HepG2 (cell line): ENCODE results near the gene CCDC106. TPM values are rescaled to one million over a fixed set of nuclear protein-coding genes. Genes with fewer than 3 reads are reported as not detected.

ENCODE experiments used
- ATAC-seq: fragments of 200-7000 bp; cut with Tn5 transposase; 3 replicates; pipeline ENCODE4 v1.9.1; 2020; ENCODE audit warnings: mild to moderate bottlenecking, moderate library complexity
- BruUV-seq: library from RNA; stranded (reverse); fragments of 400-500 nt; replicated peaks from 2 replicates; lab custom pipeline; 2021; lab: Mats Ljungman, UMichigan
- CTCF ChIA-PET: fragments of 300-600 bp; formaldehyde crosslinking; extraction: SDS; loops from one replicate; lab custom pipeline; 2021; ENCODE audit warnings: low total read pairs, inconsistent platforms, low intra/inter-chr PET ratio; lab: Yijun Ruan, JAX
- POLR2A ChIA-PET: fragments of 350-600 bp; sonication (Branson Sonifier 250); formaldehyde crosslinking; loops from one replicate; lab custom pipeline; 2020; ENCODE audit warnings: antibody characterized with exemption, inconsistent platforms; lab: Yijun Ruan, JAX
- DNase-seq: peaks from one replicate; pipeline ENCODE4 v3.0.0-alpha.2; 2015; ENCODE audit warnings: low spot score
- FAIRE-seq: peaks from 3 replicates; lab custom pipeline; 2011; peaks lifted over from hg19 to GRCh38; lab: Jason Lieb, UNC
- H2AFZ ChIP-seq: one replicate; pipeline ENCODE4 v1.6.1; 2011; ENCODE audit warnings: low read length, inconsistent platforms
- H3K27ac ChIP-seq: fragments of 300-600 bp; 3 replicates; pipeline ENCODE4 v1.8.0; 2011; ENCODE audit warnings: mixed run types, mild to moderate bottlenecking, mixed read lengths, low read length, inconsistent platforms; ENCODE audit not compliant: insufficient read depth; ENCODE audit errors: extremely low read length
- H3K27me3 ChIP-seq, 2 experiments: fragments of 200-600 bp in 1 of 2; 2 replicates in 1 of 2; 3 replicates in 1 of 2; pipeline versions ENCODE4 v1.6.0 to v1.8.0; 2011; ENCODE audit warnings: low read length in 2 of 2, mild to moderate bottlenecking in 2 of 2, moderate library complexity in 2 of 2, inconsistent platforms in 1 of 2; ENCODE audit not compliant: insufficient read depth in 2 of 2, control insufficient read depth in 1 of 2
- H3K36me3 ChIP-seq, 2 experiments: fragments of 200-600 bp in 1 of 2; replicated peaks in 1 of 2; 2 replicates in 1 of 2; 3 replicates in 1 of 2; pipeline versions ENCODE4 v1.5.1 to v1.8.0; 2011; ENCODE audit warnings: low read length in 2 of 2, inconsistent platforms in 1 of 2; ENCODE audit not compliant: insufficient read depth in 2 of 2, control insufficient read depth in 1 of 2
- H3K4me1 ChIP-seq: 2 replicates; pipeline ENCODE4 v1.5.1; 2012; ENCODE audit warnings: low read length, inconsistent platforms; ENCODE audit not compliant: insufficient read depth
- H3K4me2 ChIP-seq: 2 replicates; pipeline ENCODE4 v1.6.0; 2011; ENCODE audit warnings: low read depth, low read length, inconsistent platforms
- H3K4me3 ChIP-seq, 3 experiments: fragments of 200-600 bp in 1 of 3; sonication (generic), shearing (Covaris generic) in 1 of 3; replicated peaks in 1 of 3; 2 replicates each; pipeline ENCODE4 v1.5.1; 2011 to 2016; ENCODE audit warnings: low read length in 3 of 3, inconsistent platforms in 2 of 3, low read depth in 2 of 3, mild to moderate bottlenecking in 2 of 3, control low read depth in 1 of 3, mixed read lengths in 1 of 3; ENCODE audit not compliant: insufficient read depth in 1 of 3
- H3K79me2 ChIP-seq: one replicate; pipeline ENCODE4 v1.6.1; 2011; ENCODE audit warnings: low read length, inconsistent platforms; ENCODE audit not compliant: insufficient read depth
- H3K9ac ChIP-seq: 2 replicates; pipeline ENCODE4 v1.6.0; 2011; ENCODE audit warnings: mild to moderate bottlenecking, low read depth, low read length, inconsistent platforms; ENCODE audit not compliant: insufficient read depth
- H3K9me3 ChIP-seq: 2 replicates; pipeline ENCODE4 v1.5.1; 2012; ENCODE audit warnings: mild to moderate bottlenecking, low read length
- H4K20me1 ChIP-seq: 2 replicates; pipeline ENCODE4 v1.6.0; 2011; ENCODE audit warnings: inconsistent platforms, mild to moderate bottlenecking, low read length, moderate library complexity; ENCODE audit not compliant: insufficient read depth
- ESRRA ChIP-seq: sonication (generic); formaldehyde crosslinking; IDR thresholded peaks from 2 replicates; pipeline ENCODE4 v1.5.1; 2020; ENCODE audit warnings: mild to moderate bottlenecking, low read depth, missing genetic modification reagents
- KLF9 ChIP-seq: IDR thresholded peaks from 2 replicates; pipeline ENCODE4 v1.6.1; 2016; ENCODE audit warnings: low read depth
- PHF5A ChIP-seq: IDR thresholded peaks from one replicate; pipeline ENCODE4 v1.6.1; 2018; ENCODE audit warnings: low read depth, missing genetic modification reagents; ENCODE audit not compliant: unreplicated experiment
- RBFOX2 ChIP-seq: fragments of 200-400 bp; formaldehyde crosslinking; IDR thresholded peaks from 2 replicates; pipeline ENCODE4 v1.6.1; 2017; ENCODE audit warnings: low read depth, mild to moderate bottlenecking, low read length
- SKI ChIP-seq: fragments of 450-650 bp; IDR thresholded peaks from one replicate; pipeline ENCODE4 v1.6.1; 2018; ENCODE audit warnings: mild to moderate bottlenecking; ENCODE audit not compliant: partially characterized antibody
- SNRNP70 ChIP-seq: fragments of 200-400 bp; formaldehyde crosslinking; IDR thresholded peaks from 2 replicates; pipeline ENCODE4 v1.6.1; 2017; ENCODE audit warnings: mild to moderate bottlenecking, low read depth, low read length, moderate library complexity
- TMF1 ChIP-seq: sonication (generic); formaldehyde crosslinking; IDR thresholded peaks from 2 replicates; pipeline ENCODE4 v1.8.1; 2022; ENCODE audit warnings: low read depth, missing genetic modification reagents
- ZNF331 ChIP-seq: sonication (generic); formaldehyde crosslinking; IDR thresholded peaks from 2 replicates; pipeline ENCODE4 v1.4.0; 2020; ENCODE audit warnings: missing genetic modification reagents
- ZNF878 ChIP-seq: sonication (generic); formaldehyde crosslinking; IDR thresholded peaks from 2 replicates; pipeline ENCODE4 v1.8.1; 2023; ENCODE audit warnings: mild to moderate bottlenecking, missing genetic modification reagents, moderate library complexity
- WGBS: methylation state at CpG from one replicate; pipeline ENCODE4 v1.1.6; 2017; ENCODE audit warnings: low lambda C conversion rate; 5-methylcytosine and 5-hydroxymethylcytosine counted together
- in situ Hi-C: cut with HindIII; loops from 2 replicates; pipeline ENCODE4 v1.10.0; 2017; ENCODE audit warnings: low pct_unique_long_range_greater_than_20kb; ENCODE audit not compliant: extremely low pct_ligation_motif_present
- intact Hi-C: fragments of 100-400 bp; cut with micrococcal nuclease; formaldehyde crosslinking; loops from one replicate; pipeline ENCODE4 v1.10.0; 2022; ENCODE audit not compliant: unreplicated experiment
- polyA plus RNA-seq, 8 experiments: library from polyadenylated mRNA; depleted of rRNA in 3 of 8; stranded (reverse) in 7 of 8; unstranded in 1 of 8; fragments of >200 nt; fragmentation: Illumina TruSeq in 4 of 8; extraction: Trizol in 4 of 8; gene quantifications; 2 replicates each; pipeline versions ENCODE4 v1.2.1 to v1.2.3, GENCODE V29; 2011 to 2016; ENCODE audit warnings: low read depth in 4 of 8, missing spikeins in 1 of 8, mixed read lengths in 1 of 8; ENCODE audit not compliant: insufficient read depth in 1 of 8
- total RNA-seq, 5 experiments: library from RNA; depleted of rRNA; stranded (reverse); fragments of >200 nt; fragmentation: Illumina TruSeq; extraction: Trizol; gene quantifications; 2 replicates each; pipeline ENCODE4 v1.2.3, GENCODE V29; 2016; ENCODE audit warnings: low read depth in 1 of 5
- TF ChIP-seq, protein P1 (sequence below): sonication (generic); formaldehyde crosslinking; IDR thresholded peaks from 2 replicates; pipeline ENCODE4 v1.4.0; 2020; ENCODE audit warnings: missing genetic modification reagents
- TF ChIP-seq, protein P2 (sequence below): sonication (generic); formaldehyde crosslinking; IDR thresholded peaks from 2 replicates; pipeline ENCODE4 v1.4.0; 2020; ENCODE audit warnings: mild to moderate bottlenecking, missing genetic modification reagents, borderline replicate concordance
- TF ChIP-seq, protein P3 (sequence below): sonication (generic); formaldehyde crosslinking; IDR thresholded peaks from 2 replicates; pipeline ENCODE4 v1.5.0; 2020; ENCODE audit warnings: missing genetic modification reagents

Gene CCDC106
- total and polyA plus RNA-seq, 2 of the 13 experiments (the other 11 are each of a cell fraction or from before 2014, with no cell fraction given) = 4.7 to 8.8 TPM

DNA sequence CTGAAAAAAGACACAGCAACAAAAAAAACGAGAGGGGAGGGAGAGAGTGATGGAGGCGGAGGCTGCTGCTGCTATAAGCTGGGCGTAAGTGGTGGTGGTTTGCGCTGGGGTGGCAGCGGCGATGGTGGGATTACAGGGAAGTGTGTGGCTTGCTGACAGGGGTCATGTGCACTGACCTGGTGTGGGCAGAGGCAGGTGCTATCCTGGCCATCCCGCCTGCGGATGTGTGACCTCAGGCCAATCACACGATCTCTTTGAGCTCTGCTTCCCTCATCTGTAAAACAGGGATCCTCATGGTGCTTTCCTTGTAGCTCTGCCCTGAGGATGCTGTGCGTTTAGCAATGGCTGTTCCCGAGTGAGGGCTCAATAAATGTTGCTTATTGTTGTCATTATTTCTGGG is 10.5 kb upstream of the CCDC106 start:
- Histone ChIP-seq H3K9me3 (no peaks in the 10 kb centered on the region), H3K27me3 (no peaks in the 10 kb centered on the region; a peak in 1 of 5 replicates), H4K20me1 (no peaks in the 10 kb centered on the region), H3K4me2 (no peak overlapping the region; the same call in 1 of the 2 replicates), H3K9ac (no peak overlapping the region), H3K27ac (no peak overlapping the region), H2AFZ (no peak overlapping the region), H3K4me3 (no peak overlapping the region), H3K79me2 (peaks cover 33% of the 10 kb centered on the region), H3K36me3 (no peaks in the 10 kb centered on the region), H3K4me1 (peaks cover 47% of the 10 kb centered on the region)
- in situ Hi-C loops = no loop called here
- DNase-seq = no peak
- FAIRE-seq = no peak
- 76% methylated on average over 8 of the region's 11 CpGs for WGBS
- CTCF ChIA-PET = no interaction called here
- POLR2A ChIA-PET = interaction anchor here (0.7 to 3.3 kb wide), 4 partner anchors 10 to 38 kb away, joined by 3 to 15 read pairs (median 8); partner anchors contain the start of genes FIZ1, U2AF2 and ZNF784
- no peak for ATAC-seq
- intact Hi-C loops = loop anchor here (10.0 kb wide), 1 partner anchor 53 kb away; the partner anchor contains the start of gene ZNF579
- TF ChIP-seq, protein P1, sequence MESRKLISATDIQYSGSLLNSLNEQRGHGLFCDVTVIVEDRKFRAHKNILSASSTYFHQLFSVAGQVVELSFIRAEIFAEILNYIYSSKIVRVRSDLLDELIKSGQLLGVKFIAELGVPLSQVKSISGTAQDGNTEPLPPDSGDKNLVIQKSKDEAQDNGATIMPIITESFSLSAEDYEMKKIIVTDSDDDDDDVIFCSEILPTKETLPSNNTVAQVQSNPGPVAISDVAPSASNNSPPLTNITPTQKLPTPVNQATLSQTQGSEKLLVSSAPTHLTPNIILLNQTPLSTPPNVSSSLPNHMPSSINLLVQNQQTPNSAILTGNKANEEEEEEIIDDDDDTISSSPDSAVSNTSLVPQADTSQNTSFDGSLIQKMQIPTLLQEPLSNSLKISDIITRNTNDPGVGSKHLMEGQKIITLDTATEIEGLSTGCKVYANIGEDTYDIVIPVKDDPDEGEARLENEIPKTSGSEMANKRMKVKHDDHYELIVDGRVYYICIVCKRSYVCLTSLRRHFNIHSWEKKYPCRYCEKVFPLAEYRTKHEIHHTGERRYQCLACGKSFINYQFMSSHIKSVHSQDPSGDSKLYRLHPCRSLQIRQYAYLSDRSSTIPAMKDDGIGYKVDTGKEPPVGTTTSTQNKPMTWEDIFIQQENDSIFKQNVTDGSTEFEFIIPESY (CRISPR knock-in tag) = peak; percentile 55; the same call in 1 of the 2 replicates
- TF ChIP-seq KLF9 (no peak), ZNF331 (CRISPR knock-in tag) (no peak), ESRRA (CRISPR knock-in tag) (no peak), RBFOX2 (0 out of 2 replicates have a peak, but pooled peaks have one; percentile 21)
- no TSS peak for BruUV-seq

DNA sequence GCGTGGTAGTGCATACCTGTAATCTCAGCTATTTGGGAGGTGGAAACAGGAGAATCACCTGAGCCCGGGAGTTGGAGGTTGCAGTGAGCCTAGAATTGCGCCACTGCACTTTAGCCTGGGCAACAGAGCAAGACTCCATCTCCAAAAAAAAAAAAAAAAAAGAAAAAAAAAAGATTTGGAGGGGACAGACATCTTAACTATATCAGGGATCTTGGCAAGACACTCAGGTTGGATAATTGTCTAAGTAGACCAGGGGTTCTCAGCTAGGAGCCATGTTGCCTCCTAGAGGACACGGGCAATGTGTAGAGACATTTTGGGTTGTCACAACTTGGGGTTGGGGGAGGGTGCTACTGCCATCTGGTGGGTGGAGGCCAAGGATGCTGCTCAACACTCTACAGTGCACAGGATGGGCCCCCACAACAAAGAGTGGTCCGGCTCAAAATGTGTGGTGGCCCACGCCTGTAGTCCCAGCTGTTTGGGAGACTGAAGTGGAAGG is 9.1 kb upstream of the CCDC106 start:
- peaks cover 51% of the 10 kb centered on the region for H3K4me1 ChIP-seq
- in situ Hi-C loops = no loop called here
- no peaks in the 10 kb centered on the region for H4K20me1 ChIP-seq
- peak; percentile 6; the same call in 2 of the 3 replicates for ATAC-seq
- DNase-seq = peak; percentile 66
- 62% methylated on average over 6 of the region's 6 CpGs for WGBS
- peak overlapping the region in 1 of 3 experiments; percentile 4; a peak in 2 of 6 replicates for H3K4me3 ChIP-seq
- H3K9me3 ChIP-seq = no peaks in the 10 kb centered on the region
- ChIA-PET POLR2A (interaction anchor here (1.0 to 1.5 kb wide), 3 partner anchors 12 to 33 kb away, joined by 3 to 5 read pairs (median 4); partner anchors contain the start of genes ZNF784 and ZNF865), CTCF (no interaction called here)
- H3K79me2 ChIP-seq = peaks cover 40% of the 10 kb centered on the region
- no peak overlapping the region for H3K9ac ChIP-seq
- FAIRE-seq = peak; percentile 80
- no peak overlapping the region for H3K4me2 ChIP-seq
- H3K36me3 ChIP-seq = no peaks in the 10 kb centered on the region
- H3K27me3 ChIP-seq = no peaks in the 10 kb centered on the region; a peak in 1 of 5 replicates
- H3K27ac ChIP-seq = no peak overlapping the region
- BruUV-seq = no TSS peak
- intact Hi-C loops = loop anchor here (10.0 kb wide), 1 partner anchor 54 kb away; the partner anchor contains the start of gene ZNF579
- no peak overlapping the region for H2AFZ ChIP-seq
- no peak for TF ChIP-seq PHF5A (CRISPR knock-in tag)
- TF ChIP-seq, protein P2, sequence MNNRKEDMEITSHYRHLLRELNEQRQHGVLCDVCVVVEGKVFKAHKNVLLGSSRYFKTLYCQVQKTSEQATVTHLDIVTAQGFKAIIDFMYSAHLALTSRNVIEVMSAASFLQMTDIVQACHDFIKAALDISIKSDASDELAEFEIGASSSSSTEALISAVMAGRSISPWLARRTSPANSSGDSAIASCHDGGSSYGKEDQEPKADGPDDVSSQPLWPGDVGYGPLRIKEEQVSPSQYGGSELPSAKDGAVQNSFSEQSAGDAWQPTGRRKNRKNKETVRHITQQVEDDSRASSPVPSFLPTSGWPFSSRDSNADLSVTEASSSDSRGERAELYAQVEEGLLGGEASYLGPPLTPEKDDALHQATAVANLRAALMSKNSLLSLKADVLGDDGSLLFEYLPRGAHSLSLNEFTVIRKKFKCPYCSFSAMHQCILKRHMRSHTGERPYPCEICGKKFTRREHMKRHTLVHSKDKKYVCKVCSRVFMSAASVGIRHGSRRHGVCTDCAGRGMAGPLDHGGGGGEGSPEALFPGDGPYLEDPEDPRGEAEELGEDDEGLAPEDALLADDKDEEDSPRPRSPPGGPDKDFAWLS (CRISPR knock-in tag) = no peak
- no peak for TF ChIP-seq SNRNP70
- TF ChIP-seq ZNF878 (CRISPR knock-in tag) = no peak
- TF ChIP-seq TMF1 (CRISPR knock-in tag) = no peak
- TF ChIP-seq SKI = no peak
- TF ChIP-seq, protein P3, sequence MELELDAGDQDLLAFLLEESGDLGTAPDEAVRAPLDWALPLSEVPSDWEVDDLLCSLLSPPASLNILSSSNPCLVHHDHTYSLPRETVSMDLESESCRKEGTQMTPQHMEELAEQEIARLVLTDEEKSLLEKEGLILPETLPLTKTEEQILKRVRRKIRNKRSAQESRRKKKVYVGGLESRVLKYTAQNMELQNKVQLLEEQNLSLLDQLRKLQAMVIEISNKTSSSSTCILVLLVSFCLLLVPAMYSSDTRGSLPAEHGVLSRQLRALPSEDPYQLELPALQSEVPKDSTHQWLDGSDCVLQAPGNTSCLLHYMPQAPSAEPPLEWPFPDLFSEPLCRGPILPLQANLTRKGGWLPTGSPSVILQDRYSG (CRISPR knock-in tag) = no peak
